ENCODE results near the gene DOCK7. TPM values are rescaled to one million over a fixed set of nuclear protein-coding genes. Genes with fewer than 3 reads are reported as not detected.
"Not testable (repeated sequence)": the region's sequence is repeated elsewhere in the genome, so short reads cannot be mapped to it uniquely, and the experiment has no call there.

Gene DOCK7
- total RNA-seq, 6 experiments from 2014 or later: 93.3 to 115 (median 105) TPM

GRCh38 chr1:62682531-62682930, 5.7 kb downstream of the DOCK7 start:
- DNase-seq: no peak
- Mint-ChIP-seq H3K4me3 (no peak overlapping the region), H3K27ac (no peak overlapping the region), H3K36me3 (ENCODE audit: low read depth) (peaks cover 14% of the 10 kb centered on the region), H3K27me3 (ENCODE audit: insufficient read depth) (no peaks in the 10 kb centered on the region), H3K9me3 (no peaks in the 10 kb centered on the region), H3K4me1 (ENCODE audit: low read depth) (peaks cover 41% of the 10 kb centered on the region)
- TF ChIP-seq CTCF (IDR thresholded peaks at IDR 0.05): no peak

- not testable (repeated sequence) for DNase-seq; H3K4me3 Mint-ChIP-seq; H3K9me3 Mint-ChIP-seq; H3K27me3 Mint-ChIP-seq (ENCODE audit: insufficient read depth); H3K27ac Mint-ChIP-seq
- Mint-ChIP-seq H3K4me1 (ENCODE audit: low read depth) (peaks cover 46% of the 10 kb centered on the region), H3K36me3 (ENCODE audit: low read depth) (peaks cover 14% of the 10 kb centered on the region)
Observed at GRCh38 chr1:62680992-62681391, 7.2 kb downstream of the DOCK7 start.

GRCh38 chr1:62677822-62678221, 10.4 kb downstream of the DOCK7 start:
- Mint-ChIP-seq H3K4me1 (ENCODE audit: low read depth) (peaks cover 51% of the 10 kb centered on the region), H3K27ac (peak overlapping the region; percentile 79), H3K36me3 (ENCODE audit: low read depth) (peaks cover 20% of the 10 kb centered on the region)

GRCh38 chr1:62676611-62677356, 11.4 kb downstream of the DOCK7 start:
- no peaks in the 10 kb centered on the region for H3K9me3 Mint-ChIP-seq
- peaks cover 52% of the 10 kb centered on the region for H3K4me1 Mint-ChIP-seq (ENCODE audit: low read depth)
- DNase-seq: peak; percentile 73
- H3K27ac Mint-ChIP-seq: peak overlapping the region; percentile 79
- peak overlapping the region; percentile 58 for H3K4me3 Mint-ChIP-seq
- H3K36me3 Mint-ChIP-seq (ENCODE audit: low read depth): peaks cover 20% of the 10 kb centered on the region
- no peaks in the 10 kb centered on the region for H3K27me3 Mint-ChIP-seq (ENCODE audit: insufficient read depth)
- no peak for TF ChIP-seq CTCF (IDR thresholded peaks at IDR 0.05)

More at GRCh38 chr1:62677822-62678221, 10.4 kb downstream of the DOCK7 start:
- not testable (repeated sequence) for DNase-seq; H3K27me3 Mint-ChIP-seq (ENCODE audit: insufficient read depth); H3K9me3 Mint-ChIP-seq
- peak overlapping the region; percentile 58; the same call in 1 of the 2 replicates for H3K4me3 Mint-ChIP-seq

GRCh38 chr1:62673629-62674028, 14.6 kb downstream of the DOCK7 start:
- no peak for TF ChIP-seq CTCF (IDR thresholded peaks at IDR 0.05)
- no peaks in the 10 kb centered on the region for H3K27me3 Mint-ChIP-seq (ENCODE audit: insufficient read depth)
- no peak overlapping the region for H3K27ac Mint-ChIP-seq
- no peaks in the 10 kb centered on the region for H3K9me3 Mint-ChIP-seq
- H3K4me3 Mint-ChIP-seq: no peak overlapping the region
- peaks cover 21% of the 10 kb centered on the region for H3K36me3 Mint-ChIP-seq (ENCODE audit: low read depth)
- DNase-seq: no peak
- H3K4me1 Mint-ChIP-seq (ENCODE audit: low read depth): peaks cover 52% of the 10 kb centered on the region

- TF ChIP-seq CTCF (IDR thresholded peaks at IDR 0.05): no peak
- Mint-ChIP-seq H3K4me1 (ENCODE audit: low read depth) (peaks cover 36% of the 10 kb centered on the region), H3K27ac (no peak overlapping the region), H3K4me3 (no peak overlapping the region), H3K9me3 (no peaks in the 10 kb centered on the region), H3K36me3 (ENCODE audit: low read depth) (peaks cover 15% of the 10 kb centered on the region), H3K27me3 (ENCODE audit: insufficient read depth) (no peaks in the 10 kb centered on the region; the same call in 1 of the 2 replicates)
- no peak for DNase-seq
Observed at GRCh38 chr1:62672029-62672428, 16.2 kb downstream of the DOCK7 start.

Measured in HFFc6 (cell line).